Measurements from ENCODE around the gene ARHGAP11A. TPM values are rescaled to one million over a fixed set of nuclear protein-coding genes. Genes with fewer than 3 reads are reported as not detected.
A peak's percentile ranks its signal among the peaks of the same experiment; 100 is the strongest.
"Not testable (repeated sequence)": the region's sequence is repeated elsewhere in the genome, so short reads cannot be mapped to it uniquely, and the experiment has no call there.

Gene ARHGAP11A, protein sequence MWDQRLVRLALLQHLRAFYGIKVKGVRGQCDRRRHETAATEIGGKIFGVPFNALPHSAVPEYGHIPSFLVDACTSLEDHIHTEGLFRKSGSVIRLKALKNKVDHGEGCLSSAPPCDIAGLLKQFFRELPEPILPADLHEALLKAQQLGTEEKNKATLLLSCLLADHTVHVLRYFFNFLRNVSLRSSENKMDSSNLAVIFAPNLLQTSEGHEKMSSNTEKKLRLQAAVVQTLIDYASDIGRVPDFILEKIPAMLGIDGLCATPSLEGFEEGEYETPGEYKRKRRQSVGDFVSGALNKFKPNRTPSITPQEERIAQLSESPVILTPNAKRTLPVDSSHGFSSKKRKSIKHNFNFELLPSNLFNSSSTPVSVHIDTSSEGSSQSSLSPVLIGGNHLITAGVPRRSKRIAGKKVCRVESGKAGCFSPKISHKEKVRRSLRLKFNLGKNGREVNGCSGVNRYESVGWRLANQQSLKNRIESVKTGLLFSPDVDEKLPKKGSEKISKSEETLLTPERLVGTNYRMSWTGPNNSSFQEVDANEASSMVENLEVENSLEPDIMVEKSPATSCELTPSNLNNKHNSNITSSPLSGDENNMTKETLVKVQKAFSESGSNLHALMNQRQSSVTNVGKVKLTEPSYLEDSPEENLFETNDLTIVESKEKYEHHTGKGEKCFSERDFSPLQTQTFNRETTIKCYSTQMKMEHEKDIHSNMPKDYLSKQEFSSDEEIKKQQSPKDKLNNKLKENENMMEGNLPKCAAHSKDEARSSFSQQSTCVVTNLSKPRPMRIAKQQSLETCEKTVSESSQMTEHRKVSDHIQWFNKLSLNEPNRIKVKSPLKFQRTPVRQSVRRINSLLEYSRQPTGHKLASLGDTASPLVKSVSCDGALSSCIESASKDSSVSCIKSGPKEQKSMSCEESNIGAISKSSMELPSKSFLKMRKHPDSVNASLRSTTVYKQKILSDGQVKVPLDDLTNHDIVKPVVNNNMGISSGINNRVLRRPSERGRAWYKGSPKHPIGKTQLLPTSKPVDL
- total RNA-seq, result 1 to 10 TPM; 1.6 to 2.4 (median 2.2) TPM

- Histone ChIP-seq H3K27ac (peak within 1 kb of the TSS; percentile 75 to 85 (median 78)), H3K4me1 (peaks cover 0 to 20% (median 0%) of the 10 kb centered on the region in 3 donors), H3K4me3 (peak within 1 kb of the TSS; percentile 53 to 80)
- WGBS, 2 donors (ENCODE audit: low coverage in 1 of 2), result 0 to 6% methylated on average over 3 to 9 of the region's 43 CpGs
- H3K27me3 ChIP-seq, H3K36me3 ChIP-seq, H3K9me3 ChIP-seq: not testable (repeated sequence)
- peak; percentile 96 for ATAC-seq
Measured at GRCh38 chr15:32615051-32615870, at the start of gene ARHGAP11A. ARHGAP11A (plus strand) TSS chr15:32615504; CDS start chr15:32616212, 708 bp downstream.

GRCh38 chr15:32568988-32569387 lies 46.3 kb upstream of the ARHGAP11A start:
- H3K36me3 ChIP-seq, H3K27ac ChIP-seq, H3K4me3 ChIP-seq, H3K4me1 ChIP-seq, ATAC-seq, H3K9me3 ChIP-seq, H3K27me3 ChIP-seq: not testable (repeated sequence)
- WGBS, 2 donors (ENCODE audit: low coverage in 1 of 2), result 7% methylated on average over 2 of the region's 3 CpGs; no CpG with 5 or more reads in 1 of the 2 donors

- not testable (repeated sequence) for ATAC-seq, H3K36me3 ChIP-seq, H3K4me1 ChIP-seq, H3K27ac ChIP-seq, H3K9me3 ChIP-seq, H3K4me3 ChIP-seq, H3K27me3 ChIP-seq
- WGBS, 2 donors (ENCODE audit: low coverage in 1 of 2), result no CpG with 5 or more reads among the region's 4 CpGs
Measured at GRCh38 chr15:32578482-32578881, 36.8 kb upstream of the ARHGAP11A start.

- not testable (repeated sequence) for H3K9me3 ChIP-seq, H3K27ac ChIP-seq, H3K4me1 ChIP-seq, H3K4me3 ChIP-seq, H3K36me3 ChIP-seq, H3K27me3 ChIP-seq, ATAC-seq
- WGBS, 2 donors (ENCODE audit: low coverage in 1 of 2), result 86 to 89% methylated on average over 2 of the region's 4 CpGs
Measured at GRCh38 chr15:32585844-32586243, 29.5 kb upstream of the ARHGAP11A start.

GRCh38 chr15:32593151-32593550 lies 22.2 kb upstream of the ARHGAP11A start, which contains the start of gene GOLGA8N:
GOLGA8N (plus strand) TSS chr15:32593456.
- not testable (repeated sequence) for H3K27me3 ChIP-seq, ATAC-seq
- WGBS, 2 donors (ENCODE audit: low coverage in 1 of 2), result 89% methylated on average over 1 of the region's 8 CpGs; no CpG with 5 or more reads in 1 of the 2 donors

GRCh38 chr15:32609518-32609917 lies 5.8 kb upstream of the ARHGAP11A start:
- peaks cover 0 to 12% (median 0%) of the 10 kb centered on the region in 3 donors for H3K4me1 ChIP-seq
- H3K4me3 ChIP-seq, H3K27me3 ChIP-seq, H3K27ac ChIP-seq, H3K36me3 ChIP-seq, H3K9me3 ChIP-seq, ATAC-seq: not testable (repeated sequence)
- 100% methylated on average over 2 of the region's 2 CpGs for WGBS, 2 donors (ENCODE audit: low coverage in 1 of 2)

More at GRCh38 chr15:32593151-32593550, 22.2 kb upstream of the ARHGAP11A start, which contains the start of gene GOLGA8N:
- not testable (repeated sequence) for H3K4me1 ChIP-seq, H3K4me3 ChIP-seq, H3K36me3 ChIP-seq, H3K27ac ChIP-seq, H3K9me3 ChIP-seq

- TF ChIP-seq CTCF (IDR thresholded peaks at IDR 0.05), result peak in 2 of 4 experiments; percentile 9 to 46
Measured at GRCh38 chr15:32610719-32611118, 4.6 kb upstream of the ARHGAP11A start.

DNA sequence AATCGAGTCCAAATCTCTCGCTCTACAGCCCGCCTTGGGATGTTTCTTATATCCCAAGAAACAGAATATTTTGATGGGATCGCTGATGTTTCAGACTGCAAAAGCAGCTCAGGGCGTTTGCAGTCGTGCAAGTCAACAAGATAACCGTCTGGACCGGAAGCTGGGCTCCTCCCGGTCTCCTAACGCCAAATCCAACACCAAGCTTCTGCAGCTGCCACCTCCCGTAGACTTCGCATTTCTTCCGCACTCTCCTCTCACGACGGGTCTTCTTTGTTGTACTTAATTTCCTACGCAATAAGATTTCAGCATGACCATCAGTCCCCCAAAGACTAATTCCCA lies 623 bp upstream of the ARHGAP11A start:
- not testable (repeated sequence) for H3K27me3 ChIP-seq, H3K9me3 ChIP-seq, H3K36me3 ChIP-seq
- H3K4me3 ChIP-seq, result peak overlapping the region; percentile 53 to 80
- peak; percentile 69 for ATAC-seq
- peaks cover 0 to 20% (median 0%) of the 10 kb centered on the region in 3 donors for H3K4me1 ChIP-seq
- peak overlapping the region; percentile 75 to 85 (median 78) for H3K27ac ChIP-seq
- WGBS, 2 donors (ENCODE audit: low coverage in 1 of 2), result no CpG with 5 or more reads among the region's 16 CpGs

More at GRCh38 chr15:32610719-32611118, 4.6 kb upstream of the ARHGAP11A start:
- H3K9me3 ChIP-seq, ATAC-seq, H3K27me3 ChIP-seq, H3K36me3 ChIP-seq, H3K4me3 ChIP-seq, H3K27ac ChIP-seq: not testable (repeated sequence)
- WGBS, 2 donors (ENCODE audit: low coverage in 1 of 2), result 5 to 20% methylated on average over 1 of the region's 3 CpGs
- H3K4me1 ChIP-seq, result peaks cover 0 to 14% (median 0%) of the 10 kb centered on the region in 3 donors

DNA sequence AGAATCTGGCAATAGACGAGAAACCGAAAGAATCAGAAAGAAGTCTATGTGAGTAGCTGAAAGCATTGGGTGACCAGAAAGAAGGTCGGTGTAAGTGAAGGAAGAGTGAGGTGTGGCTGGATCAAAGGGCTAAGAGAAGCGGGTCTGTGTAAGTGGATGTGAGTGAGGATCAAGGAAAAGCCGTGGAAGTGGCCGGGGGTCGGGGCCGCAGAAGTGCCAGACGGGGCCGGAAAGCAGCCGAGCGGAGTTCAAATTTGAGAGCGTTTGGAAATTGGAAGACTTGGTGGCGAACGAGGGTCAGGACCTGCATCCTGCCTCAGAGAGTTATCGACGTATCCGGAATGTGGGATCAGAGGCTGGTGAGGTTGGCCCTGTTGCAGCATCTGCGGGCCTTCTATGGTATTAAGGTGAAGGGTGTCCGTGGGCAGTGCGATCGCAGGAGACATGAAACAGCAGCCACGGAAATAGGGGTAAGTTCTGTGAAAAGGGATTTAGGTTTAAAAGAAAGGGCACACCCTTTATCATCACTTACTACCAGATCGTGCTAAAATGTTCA lies 645 bp downstream of the ARHGAP11A start:
- not testable (repeated sequence) for ATAC-seq, H3K36me3 ChIP-seq, H3K9me3 ChIP-seq, H3K27me3 ChIP-seq
- WGBS, 2 donors (ENCODE audit: low coverage in 1 of 2), result 0 to 1% methylated on average over 6 to 15 of the region's 24 CpGs
- Histone ChIP-seq H3K4me1 (peaks cover 0 to 15% (median 0%) of the 10 kb centered on the region in 3 donors), H3K4me3 (peak overlapping the region; percentile 53 to 80), H3K27ac (peak overlapping the region in 2 of 4 donors; percentile 75 to 85)
